ENCODE data around the gene KRT86. TPM values are rescaled to one million over a fixed set of nuclear protein-coding genes. Genes with fewer than 3 reads are reported as not detected.

Gene KRT86
- total and polyA plus RNA-seq, 2 donors from 2014 or later = 1.3 TPM; not detected in 1

DNA sequence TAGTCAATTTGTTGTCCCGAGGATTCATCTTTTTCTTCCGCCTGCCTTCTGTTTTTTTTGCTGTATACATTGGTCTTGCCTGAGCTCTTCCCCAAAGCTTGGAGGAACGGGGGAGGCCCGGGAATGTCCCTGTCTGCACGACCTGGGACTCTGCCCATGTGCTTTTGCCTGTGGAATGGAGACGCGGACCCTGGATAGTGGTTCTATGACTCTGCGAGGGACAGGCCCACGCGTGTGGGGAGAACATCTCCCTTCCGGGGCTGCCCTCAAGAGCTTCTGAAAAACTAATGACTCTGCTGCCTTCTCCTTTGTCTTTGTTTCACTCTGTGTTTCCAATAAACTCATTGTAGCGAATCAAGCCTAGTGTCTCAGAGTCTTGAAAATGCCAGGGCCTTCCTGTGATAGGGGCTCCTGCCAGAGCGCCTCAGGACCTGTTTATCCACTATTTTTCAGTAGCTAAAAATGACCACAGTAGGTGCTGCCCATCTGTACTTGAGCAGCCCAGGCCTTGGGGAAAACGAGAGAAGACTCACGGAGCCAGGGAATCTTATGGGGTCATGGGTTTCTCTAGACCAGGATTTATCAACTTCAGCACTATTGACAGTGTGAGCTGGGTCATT is 34.5 kb downstream of the KRT86 start:
- FAIRE-seq (no peak), DNase-seq (no peak)
- intact Hi-C loops (cut with DNase I) = no loop called here
- no peaks in the 10 kb centered on the region for H3K4me1 ChIP-seq (ENCODE audit: control insufficient read depth in 2 of 3, insufficient read depth in 2 of 3, low read depth in 1 of 3, low read length in 3 of 3)
- H3K4me3 ChIP-seq (ENCODE audit: low read length in 3 of 3) = peak overlapping the region in 1 of 3 donors; percentile 52
- no peak overlapping the region for H3K27ac ChIP-seq (ENCODE audit: low read depth in 2 of 2, low read length in 2 of 2)
- TF ChIP-seq, protein P1, sequence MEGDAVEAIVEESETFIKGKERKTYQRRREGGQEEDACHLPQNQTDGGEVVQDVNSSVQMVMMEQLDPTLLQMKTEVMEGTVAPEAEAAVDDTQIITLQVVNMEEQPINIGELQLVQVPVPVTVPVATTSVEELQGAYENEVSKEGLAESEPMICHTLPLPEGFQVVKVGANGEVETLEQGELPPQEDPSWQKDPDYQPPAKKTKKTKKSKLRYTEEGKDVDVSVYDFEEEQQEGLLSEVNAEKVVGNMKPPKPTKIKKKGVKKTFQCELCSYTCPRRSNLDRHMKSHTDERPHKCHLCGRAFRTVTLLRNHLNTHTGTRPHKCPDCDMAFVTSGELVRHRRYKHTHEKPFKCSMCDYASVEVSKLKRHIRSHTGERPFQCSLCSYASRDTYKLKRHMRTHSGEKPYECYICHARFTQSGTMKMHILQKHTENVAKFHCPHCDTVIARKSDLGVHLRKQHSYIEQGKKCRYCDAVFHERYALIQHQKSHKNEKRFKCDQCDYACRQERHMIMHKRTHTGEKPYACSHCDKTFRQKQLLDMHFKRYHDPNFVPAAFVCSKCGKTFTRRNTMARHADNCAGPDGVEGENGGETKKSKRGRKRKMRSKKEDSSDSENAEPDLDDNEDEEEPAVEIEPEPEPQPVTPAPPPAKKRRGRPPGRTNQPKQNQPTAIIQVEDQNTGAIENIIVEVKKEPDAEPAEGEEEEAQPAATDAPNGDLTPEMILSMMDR (IDR thresholded peaks at IDR 0.05; ENCODE audit: borderline replicate concordance, extremely low read depth, insufficient read depth) = no peak
- H3K36me3 ChIP-seq (ENCODE audit: control insufficient read depth in 2 of 3, insufficient read depth in 3 of 3, low read length in 3 of 3) = no peaks in the 10 kb centered on the region
- no peaks in the 10 kb centered on the region for H3K9me3 ChIP-seq (ENCODE audit: control insufficient read depth in 2 of 3, insufficient read depth in 1 of 3, low read length in 3 of 3)
- no peaks in the 10 kb centered on the region for H3K27me3 ChIP-seq (ENCODE audit: control insufficient read depth, insufficient read depth, low read length)
- no peak overlapping the region for H3K9ac ChIP-seq (ENCODE audit: low read length in 3 of 3)

DNA sequence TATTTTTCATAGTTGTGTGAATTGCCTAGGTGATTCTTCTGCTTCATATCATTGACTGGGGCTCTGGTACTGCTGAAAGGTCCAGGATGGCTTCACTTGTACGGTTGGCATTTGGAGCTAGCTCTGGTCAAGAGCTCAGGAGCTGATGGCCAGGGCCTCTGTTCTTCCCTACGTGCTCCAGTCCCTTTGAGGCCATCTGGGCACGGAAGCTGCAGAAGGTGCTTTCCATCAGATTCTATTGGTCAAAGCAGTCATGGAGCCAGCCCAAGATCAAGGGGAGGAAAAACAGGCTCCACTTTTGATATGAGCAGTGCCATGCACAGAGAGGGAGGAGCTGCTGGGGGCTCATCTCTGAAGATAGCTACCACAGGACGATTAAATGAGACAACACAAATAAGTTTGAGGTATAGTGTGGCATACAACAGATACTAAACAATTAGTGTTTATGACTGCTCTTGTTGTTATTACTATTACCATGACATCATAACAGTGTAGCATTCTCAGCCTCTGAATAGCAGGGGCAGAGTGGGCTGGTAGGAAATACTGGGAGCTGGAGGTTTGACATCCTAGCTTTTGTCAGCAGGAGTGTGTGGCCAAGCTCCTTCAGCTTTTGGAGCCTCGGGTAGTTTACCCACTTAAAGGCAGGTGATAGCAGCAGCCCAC is 36.3 kb downstream of the KRT86 start:
- H3K4me3 ChIP-seq (ENCODE audit: low read length in 3 of 3) = no peak overlapping the region
- no peaks in the 10 kb centered on the region for H3K36me3 ChIP-seq (ENCODE audit: control insufficient read depth in 2 of 3, insufficient read depth in 3 of 3, low read length in 3 of 3)
- H3K27me3 ChIP-seq (ENCODE audit: control insufficient read depth, insufficient read depth, low read length) = no peaks in the 10 kb centered on the region
- H3K9ac ChIP-seq (ENCODE audit: low read length in 3 of 3) = no peak overlapping the region
- no peak overlapping the region for H3K27ac ChIP-seq (ENCODE audit: low read depth in 2 of 2, low read length in 2 of 2)
- no peak for DNase-seq
- H3K4me1 ChIP-seq (ENCODE audit: control insufficient read depth in 2 of 3, insufficient read depth in 2 of 3, low read depth in 1 of 3, low read length in 3 of 3) = no peaks in the 10 kb centered on the region
- no peaks in the 10 kb centered on the region for H3K9me3 ChIP-seq (ENCODE audit: control insufficient read depth in 2 of 3, insufficient read depth in 1 of 3, low read length in 3 of 3)
- FAIRE-seq = no peak
- TF ChIP-seq, protein P1 (IDR thresholded peaks at IDR 0.05; ENCODE audit: borderline replicate concordance, extremely low read depth, insufficient read depth) = no peak
- intact Hi-C loops (cut with DNase I) = no loop called here

DNA sequence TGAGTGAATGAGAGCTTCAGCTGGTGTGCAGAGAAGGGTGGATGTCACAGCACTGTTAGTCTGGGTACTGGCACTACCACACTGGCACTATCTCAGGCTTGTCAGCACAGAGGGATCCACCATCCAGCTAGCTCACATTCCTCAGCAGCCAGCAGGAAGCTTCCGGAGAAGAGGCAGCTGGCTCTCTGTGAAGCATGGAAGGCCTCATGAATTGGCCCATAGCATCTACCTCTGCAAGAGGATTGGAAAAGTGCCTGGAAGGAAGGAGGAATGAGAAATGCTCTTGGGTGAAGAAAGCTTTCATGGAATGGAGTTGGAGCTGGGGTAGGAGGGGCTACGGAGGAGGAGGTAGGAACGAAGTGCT is 36.8 kb downstream of the KRT86 start:
- H3K36me3 ChIP-seq (ENCODE audit: control insufficient read depth in 2 of 3, insufficient read depth in 3 of 3, low read length in 3 of 3) = no peaks in the 10 kb centered on the region
- TF ChIP-seq, protein P1 (IDR thresholded peaks at IDR 0.05; ENCODE audit: borderline replicate concordance, extremely low read depth, insufficient read depth) = no peak
- no peak overlapping the region for H3K4me3 ChIP-seq (ENCODE audit: low read length in 3 of 3)
- DNase-seq (no peak), FAIRE-seq (no peak)
- no peaks in the 10 kb centered on the region for H3K27me3 ChIP-seq (ENCODE audit: control insufficient read depth, insufficient read depth, low read length)
- intact Hi-C loops (cut with DNase I) = no loop called here
- H3K9ac ChIP-seq (ENCODE audit: low read length in 3 of 3) = no peak overlapping the region
- H3K27ac ChIP-seq (ENCODE audit: low read depth in 2 of 2, low read length in 2 of 2) = no peak overlapping the region
- H3K9me3 ChIP-seq (ENCODE audit: control insufficient read depth in 2 of 3, insufficient read depth in 1 of 3, low read length in 3 of 3) = no peaks in the 10 kb centered on the region
- H3K4me1 ChIP-seq (ENCODE audit: control insufficient read depth in 2 of 3, insufficient read depth in 2 of 3, low read depth in 1 of 3, low read length in 3 of 3) = no peaks in the 10 kb centered on the region

Measured in kidney (tissue), 14 donors.